OCI-LY3 (cell line): Measurements from ENCODE around the gene P2RX6.

Experiments used
- CTCF ChIP-seq: fragments of 200-600, 300-600 bp; sonication (generic); IDR thresholded peaks from 2 replicates; pipeline ENCODE4 v1.5.1; 2014; ENCODE audit warnings: antibody characterized with exemption, low read length, low read depth
- EZH2phosphoT487 ChIP-seq: fragments of 200-600 bp; shearing (Covaris generic); IDR thresholded peaks from 2 replicates; pipeline ENCODE4 v1.6.1; 2018; ENCODE audit warnings: antibody characterized with exemption, mixed run types, low read depth

- TF ChIP-seq CTCF (no peak), EZH2phosphoT487 (no peak)
Measured at GRCh38 chr22:21026783-21027692, 12.1 kb downstream of the P2RX6 start.
